ENCODE results near the gene TEX13A. TPM values are rescaled to one million over a fixed set of nuclear protein-coding genes. Genes with fewer than 3 reads are reported as not detected.

Gene TEX13A
- total and polyA plus RNA-seq, 2 experiments from 2014 or later = 0.14 TPM; not detected in 1

DNA sequence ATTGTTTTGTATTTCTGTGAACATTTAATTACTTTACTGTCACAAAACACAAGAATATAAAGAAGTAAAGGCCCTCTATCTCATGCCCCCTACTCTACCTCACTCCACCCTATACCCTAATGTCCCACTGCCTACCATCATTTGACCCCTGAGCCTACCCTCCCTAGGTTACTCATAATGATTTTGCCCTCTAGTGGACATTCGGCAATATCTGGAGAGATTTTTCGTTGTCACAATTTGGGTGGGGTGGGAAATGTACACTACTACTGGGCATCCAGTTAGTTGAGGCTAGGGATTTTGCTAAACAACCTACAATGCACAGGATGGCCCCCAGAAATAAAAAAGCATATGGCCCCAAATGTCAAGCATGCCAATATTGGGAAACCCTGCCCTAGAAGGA is 10.2 kb downstream of the TEX13A start:
- no peaks in the 10 kb centered on the region for H4K20me1 ChIP-seq (replicated peaks; ENCODE audit: insufficient read depth)
- H3K9me2 ChIP-seq (ENCODE audit: insufficient read depth) = no peaks in the 10 kb centered on the region
- Mint-ChIP-seq H3K4me1 (no peaks in the 10 kb centered on the region), H3K4me3 (no peak overlapping the region), H3K36me3 (ENCODE audit: low read depth) (no peaks in the 10 kb centered on the region), H3K27ac (no peak overlapping the region), H3K9me3 (peaks cover 2% of the 10 kb centered on the region; the same call in 1 of the 3 replicates), H3K27me3 (ENCODE audit: insufficient read depth, low read depth, poor library complexity) (no peaks in the 10 kb centered on the region)
- H3K4me3 ChIP-seq = no peak overlapping the region
- no peaks in the 10 kb centered on the region for H3F3A ChIP-seq (replicated peaks; ENCODE audit: low read depth)
- H3K36me3 ChIP-seq (ENCODE audit: insufficient read depth) = no peaks in the 10 kb centered on the region
- H3K4me1 ChIP-seq (ENCODE audit: insufficient read depth) = no peaks in the 10 kb centered on the region
- no peak overlapping the region for H2AFZ ChIP-seq
- no peaks in the 10 kb centered on the region for H3K27me3 ChIP-seq (ENCODE audit: insufficient read depth)
- H3K4me2 ChIP-seq = no peak overlapping the region
- ATAC-seq = no peak
- H3K79me2 ChIP-seq (replicated peaks; ENCODE audit: insufficient read depth) = no peaks in the 10 kb centered on the region
- H3K27ac ChIP-seq (ENCODE audit: low read depth) = no peak overlapping the region
- no peak for TF ChIP-seq STAT1 (IDR thresholded peaks at IDR 0.05; ENCODE audit: unreplicated experiment)
- TF ChIP-seq, protein P1, sequence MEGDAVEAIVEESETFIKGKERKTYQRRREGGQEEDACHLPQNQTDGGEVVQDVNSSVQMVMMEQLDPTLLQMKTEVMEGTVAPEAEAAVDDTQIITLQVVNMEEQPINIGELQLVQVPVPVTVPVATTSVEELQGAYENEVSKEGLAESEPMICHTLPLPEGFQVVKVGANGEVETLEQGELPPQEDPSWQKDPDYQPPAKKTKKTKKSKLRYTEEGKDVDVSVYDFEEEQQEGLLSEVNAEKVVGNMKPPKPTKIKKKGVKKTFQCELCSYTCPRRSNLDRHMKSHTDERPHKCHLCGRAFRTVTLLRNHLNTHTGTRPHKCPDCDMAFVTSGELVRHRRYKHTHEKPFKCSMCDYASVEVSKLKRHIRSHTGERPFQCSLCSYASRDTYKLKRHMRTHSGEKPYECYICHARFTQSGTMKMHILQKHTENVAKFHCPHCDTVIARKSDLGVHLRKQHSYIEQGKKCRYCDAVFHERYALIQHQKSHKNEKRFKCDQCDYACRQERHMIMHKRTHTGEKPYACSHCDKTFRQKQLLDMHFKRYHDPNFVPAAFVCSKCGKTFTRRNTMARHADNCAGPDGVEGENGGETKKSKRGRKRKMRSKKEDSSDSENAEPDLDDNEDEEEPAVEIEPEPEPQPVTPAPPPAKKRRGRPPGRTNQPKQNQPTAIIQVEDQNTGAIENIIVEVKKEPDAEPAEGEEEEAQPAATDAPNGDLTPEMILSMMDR (conservative IDR thresholded peaks at IDR 0.05; ENCODE audit: low read depth in 2 of 2) = peak; percentile 38 to 44
- DNase-seq (ENCODE audit: low spot score) = peak; percentile 6

- ATAC-seq = no peak
- Mint-ChIP-seq H3K4me3 (no peak overlapping the region), H3K27me3 (ENCODE audit: insufficient read depth, low read depth, poor library complexity) (no peaks in the 10 kb centered on the region), H3K9me3 (no peaks in the 10 kb centered on the region; the same call in 2 of the 3 replicates), H3K27ac (no peak overlapping the region), H3K36me3 (ENCODE audit: low read depth) (no peaks in the 10 kb centered on the region), H3K4me1 (no peaks in the 10 kb centered on the region)
- Histone ChIP-seq H3K4me1 (ENCODE audit: insufficient read depth) (no peaks in the 10 kb centered on the region), H3K27ac (ENCODE audit: low read depth) (no peak overlapping the region), H3K4me3 (no peak overlapping the region), H3K79me2 (replicated peaks; ENCODE audit: insufficient read depth) (no peaks in the 10 kb centered on the region), H3K27me3 (ENCODE audit: insufficient read depth) (no peaks in the 10 kb centered on the region), H3K4me2 (no peak overlapping the region), H4K20me1 (replicated peaks; ENCODE audit: insufficient read depth) (no peaks in the 10 kb centered on the region), H3K9me2 (ENCODE audit: insufficient read depth) (no peaks in the 10 kb centered on the region), H2AFZ (no peak overlapping the region), H3F3A (replicated peaks; ENCODE audit: low read depth) (no peaks in the 10 kb centered on the region), H3K36me3 (ENCODE audit: insufficient read depth) (no peaks in the 10 kb centered on the region)
- no peak for DNase-seq (ENCODE audit: low spot score)
- TF ChIP-seq, protein P1 (conservative IDR thresholded peaks at IDR 0.05; ENCODE audit: low read depth in 2 of 2) = no peak
- TF ChIP-seq EZH2 (IDR thresholded peaks at IDR 0.05; ENCODE audit: low read depth, unreplicated experiment) (no peak), ZNF114 (CRISPR knock-in tag; IDR thresholded peaks at IDR 0.05) (no peak), POLR2AphosphoS5 (IDR thresholded peaks at IDR 0.05; ENCODE audit: low read depth) (no peak), JUNB (IDR thresholded peaks at IDR 0.05; ENCODE audit: unreplicated experiment) (no peak)
- TF ChIP-seq, protein P2, sequence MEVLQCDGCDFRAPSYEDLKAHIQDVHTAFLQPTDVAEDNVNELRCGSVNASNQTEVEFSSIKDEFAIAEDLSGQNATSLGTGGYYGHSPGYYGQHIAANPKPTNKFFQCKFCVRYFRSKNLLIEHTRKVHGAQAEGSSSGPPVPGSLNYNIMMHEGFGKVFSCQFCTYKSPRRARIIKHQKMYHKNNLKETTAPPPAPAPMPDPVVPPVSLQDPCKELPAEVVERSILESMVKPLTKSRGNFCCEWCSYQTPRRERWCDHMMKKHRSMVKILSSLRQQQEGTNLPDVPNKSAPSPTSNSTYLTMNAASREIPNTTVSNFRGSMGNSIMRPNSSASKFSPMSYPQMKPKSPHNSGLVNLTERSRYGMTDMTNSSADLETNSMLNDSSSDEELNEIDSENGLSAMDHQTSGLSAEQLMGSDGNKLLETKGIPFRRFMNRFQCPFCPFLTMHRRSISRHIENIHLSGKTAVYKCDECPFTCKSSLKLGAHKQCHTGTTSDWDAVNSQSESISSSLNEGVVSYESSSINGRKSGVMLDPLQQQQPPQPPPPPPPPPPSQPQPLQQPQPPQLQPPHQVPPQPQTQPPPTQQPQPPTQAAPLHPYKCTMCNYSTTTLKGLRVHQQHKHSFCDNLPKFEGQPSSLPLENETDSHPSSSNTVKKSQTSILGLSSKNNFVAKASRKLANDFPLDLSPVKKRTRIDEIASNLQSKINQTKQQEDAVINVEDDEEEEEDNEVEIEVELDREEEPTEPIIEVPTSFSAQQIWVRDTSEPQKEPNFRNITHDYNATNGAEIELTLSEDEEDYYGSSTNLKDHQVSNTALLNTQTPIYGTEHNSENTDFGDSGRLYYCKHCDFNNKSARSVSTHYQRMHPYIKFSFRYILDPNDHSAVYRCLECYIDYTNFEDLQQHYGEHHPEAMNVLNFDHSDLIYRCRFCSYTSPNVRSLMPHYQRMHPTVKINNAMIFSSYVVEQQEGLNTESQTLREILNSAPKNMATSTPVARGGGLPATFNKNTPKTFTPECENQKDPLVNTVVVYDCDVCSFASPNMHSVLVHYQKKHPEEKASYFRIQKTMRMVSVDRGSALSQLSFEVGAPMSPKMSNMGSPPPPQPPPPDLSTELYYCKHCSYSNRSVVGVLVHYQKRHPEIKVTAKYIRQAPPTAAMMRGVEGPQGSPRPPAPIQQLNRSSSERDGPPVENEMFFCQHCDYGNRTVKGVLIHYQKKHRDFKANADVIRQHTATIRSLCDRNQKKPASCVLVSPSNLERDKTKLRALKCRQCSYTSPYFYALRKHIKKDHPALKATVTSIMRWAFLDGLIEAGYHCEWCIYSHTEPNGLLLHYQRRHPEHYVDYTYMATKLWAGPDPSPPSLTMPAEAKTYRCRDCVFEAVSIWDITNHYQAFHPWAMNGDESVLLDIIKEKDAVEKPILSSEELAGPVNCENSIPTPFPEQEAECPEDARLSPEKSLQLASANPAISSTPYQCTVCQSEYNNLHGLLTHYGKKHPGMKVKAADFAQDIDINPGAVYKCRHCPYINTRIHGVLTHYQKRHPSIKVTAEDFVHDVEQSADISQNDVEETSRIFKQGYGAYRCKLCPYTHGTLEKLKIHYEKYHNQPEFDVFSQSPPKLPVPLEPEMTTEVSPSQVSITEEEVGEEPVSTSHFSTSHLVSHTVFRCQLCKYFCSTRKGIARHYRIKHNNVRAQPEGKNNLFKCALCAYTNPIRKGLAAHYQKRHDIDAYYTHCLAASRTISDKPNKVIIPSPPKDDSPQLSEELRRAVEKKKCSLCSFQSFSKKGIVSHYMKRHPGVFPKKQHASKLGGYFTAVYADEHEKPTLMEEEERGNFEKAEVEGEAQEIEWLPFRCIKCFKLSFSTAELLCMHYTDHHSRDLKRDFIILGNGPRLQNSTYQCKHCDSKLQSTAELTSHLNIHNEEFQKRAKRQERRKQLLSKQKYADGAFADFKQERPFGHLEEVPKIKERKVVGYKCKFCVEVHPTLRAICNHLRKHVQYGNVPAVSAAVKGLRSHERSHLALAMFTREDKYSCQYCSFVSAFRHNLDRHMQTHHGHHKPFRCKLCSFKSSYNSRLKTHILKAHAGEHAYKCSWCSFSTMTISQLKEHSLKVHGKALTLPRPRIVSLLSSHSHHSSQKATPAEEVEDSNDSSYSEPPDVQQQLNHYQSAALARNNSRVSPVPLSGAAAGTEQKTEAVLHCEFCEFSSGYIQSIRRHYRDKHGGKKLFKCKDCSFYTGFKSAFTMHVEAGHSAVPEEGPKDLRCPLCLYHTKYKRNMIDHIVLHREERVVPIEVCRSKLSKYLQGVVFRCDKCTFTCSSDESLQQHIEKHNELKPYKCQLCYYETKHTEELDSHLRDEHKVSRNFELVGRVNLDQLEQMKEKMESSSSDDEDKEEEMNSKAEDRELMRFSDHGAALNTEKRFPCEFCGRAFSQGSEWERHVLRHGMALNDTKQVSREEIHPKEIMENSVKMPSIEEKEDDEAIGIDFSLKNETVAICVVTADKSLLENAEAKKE (CRISPR knock-in tag; IDR thresholded peaks at IDR 0.05) = no peak
- TF ChIP-seq, protein P3, sequence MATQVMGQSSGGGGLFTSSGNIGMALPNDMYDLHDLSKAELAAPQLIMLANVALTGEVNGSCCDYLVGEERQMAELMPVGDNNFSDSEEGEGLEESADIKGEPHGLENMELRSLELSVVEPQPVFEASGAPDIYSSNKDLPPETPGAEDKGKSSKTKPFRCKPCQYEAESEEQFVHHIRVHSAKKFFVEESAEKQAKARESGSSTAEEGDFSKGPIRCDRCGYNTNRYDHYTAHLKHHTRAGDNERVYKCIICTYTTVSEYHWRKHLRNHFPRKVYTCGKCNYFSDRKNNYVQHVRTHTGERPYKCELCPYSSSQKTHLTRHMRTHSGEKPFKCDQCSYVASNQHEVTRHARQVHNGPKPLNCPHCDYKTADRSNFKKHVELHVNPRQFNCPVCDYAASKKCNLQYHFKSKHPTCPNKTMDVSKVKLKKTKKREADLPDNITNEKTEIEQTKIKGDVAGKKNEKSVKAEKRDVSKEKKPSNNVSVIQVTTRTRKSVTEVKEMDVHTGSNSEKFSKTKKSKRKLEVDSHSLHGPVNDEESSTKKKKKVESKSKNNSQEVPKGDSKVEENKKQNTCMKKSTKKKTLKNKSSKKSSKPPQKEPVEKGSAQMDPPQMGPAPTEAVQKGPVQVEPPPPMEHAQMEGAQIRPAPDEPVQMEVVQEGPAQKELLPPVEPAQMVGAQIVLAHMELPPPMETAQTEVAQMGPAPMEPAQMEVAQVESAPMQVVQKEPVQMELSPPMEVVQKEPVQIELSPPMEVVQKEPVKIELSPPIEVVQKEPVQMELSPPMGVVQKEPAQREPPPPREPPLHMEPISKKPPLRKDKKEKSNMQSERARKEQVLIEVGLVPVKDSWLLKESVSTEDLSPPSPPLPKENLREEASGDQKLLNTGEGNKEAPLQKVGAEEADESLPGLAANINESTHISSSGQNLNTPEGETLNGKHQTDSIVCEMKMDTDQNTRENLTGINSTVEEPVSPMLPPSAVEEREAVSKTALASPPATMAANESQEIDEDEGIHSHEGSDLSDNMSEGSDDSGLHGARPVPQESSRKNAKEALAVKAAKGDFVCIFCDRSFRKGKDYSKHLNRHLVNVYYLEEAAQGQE (IDR thresholded peaks at IDR 0.05; ENCODE audit: unreplicated experiment) = no peak
Observed at GRCh38 chrX:105209406-105209805, 11.1 kb downstream of the TEX13A start.
